Caco-2 (cell line): ENCODE data around the gene SPG11. TPM values are rescaled to one million over a fixed set of nuclear protein-coding genes. Genes with fewer than 3 reads are reported as not detected.
"Not testable (repeated sequence)": the region's sequence is repeated elsewhere in the genome, so short reads cannot be mapped to it uniquely, and the experiment has no call there.

ENCODE experiments used
- BruUV-seq: library from RNA; stranded (reverse); fragments of 400-500 nt; replicated peaks from 2 replicates; lab custom pipeline; 2021; lab: Mats Ljungman, UMichigan
- CTCF ChIA-PET: fragments of 300-600 bp; sonication (Branson Sonifier 250); formaldehyde crosslinking; loops from one replicate; lab custom pipeline; 2022; ENCODE audit warnings: antibody characterized with exemption; lab: Charles Lee
- POLR2A ChIA-PET: fragments of 300-600 bp; sonication (Branson Sonifier 250); formaldehyde crosslinking; loops from one replicate; lab custom pipeline; 2022; ENCODE audit warnings: antibody characterized with exemption; lab: Charles Lee
- DNase-seq, 2 experiments: peaks; one replicate each; pipeline versions ENCODE4 v3.0.0 to v3.0.0-alpha.2; 2020 to 2022
- H3K27me3 ChIP-seq: replicated peaks from 2 replicates; pipeline ENCODE4 v1.6.0; 2011; ENCODE audit warnings: low read length; ENCODE audit not compliant: control insufficient read depth, insufficient read depth
- H3K36me3 ChIP-seq: 2 replicates; pipeline ENCODE4 v1.5.1; 2011; ENCODE audit warnings: low read length; ENCODE audit not compliant: control insufficient read depth, insufficient read depth
- H3K4me1 ChIP-seq: fragments of 250-450 bp; sonication (Bioruptor Pico); 2 replicates; pipeline ENCODE4 v1.5.1; 2020; ENCODE audit warnings: mild to moderate bottlenecking
- H3K4me3 ChIP-seq: 2 replicates; pipeline ENCODE4 v1.5.1; 2011; ENCODE audit warnings: low read depth, mild to moderate bottlenecking, control low read depth, low read length
- H3K9me3 ChIP-seq: fragments of 250-450 bp; sonication (Bioruptor Pico); 2 replicates; pipeline ENCODE4 v1.5.1; 2020; ENCODE audit warnings: mild to moderate bottlenecking, moderate library complexity
- H3K27ac Mint-ChIP-seq: one replicate; pipeline ENCODE4 v1.8.0; 2022; ENCODE audit warnings: mixed read lengths; ENCODE audit not compliant: unreplicated experiment
- H3K27me3 Mint-ChIP-seq: one replicate; pipeline ENCODE4 v1.8.0; 2022; ENCODE audit warnings: mixed read lengths; ENCODE audit not compliant: insufficient read depth, unreplicated experiment
- H3K36me3 Mint-ChIP-seq: one replicate; pipeline ENCODE4 v1.8.0; 2022; ENCODE audit warnings: mild to moderate bottlenecking, mixed read lengths; ENCODE audit not compliant: insufficient read depth, unreplicated experiment
- H3K4me1 Mint-ChIP-seq: one replicate; pipeline ENCODE4 v1.8.0; 2022; ENCODE audit warnings: low read depth, mixed read lengths; ENCODE audit not compliant: unreplicated experiment
- H3K4me3 Mint-ChIP-seq: one replicate; pipeline ENCODE4 v1.8.0; 2022; ENCODE audit warnings: mild to moderate bottlenecking, moderate library complexity, mixed read lengths; ENCODE audit not compliant: unreplicated experiment
- H3K9me3 Mint-ChIP-seq: one replicate; pipeline ENCODE4 v1.8.0; 2022; ENCODE audit warnings: mixed read lengths; ENCODE audit not compliant: unreplicated experiment
- intact Hi-C: fragments of 100-400 bp; cut with micrococcal nuclease; formaldehyde crosslinking; loops from one replicate; pipeline ENCODE4 v1.10.0; 2022; ENCODE audit not compliant: unreplicated experiment
- total RNA-seq: library from RNA; stranded (reverse); gene quantifications from 2 replicates; pipeline ENCODE4 v1.2.3, GENCODE V29; 2022
- TF ChIP-seq, protein P1 (sequence below), 2 experiments: fragments of 200-600 bp in 1 of 2; IDR thresholded peaks; 1 replicate in 1 of 2; 2 replicates in 1 of 2; pipeline versions ENCODE4 v1.5.1 to v1.8.0; 2011 to 2022; ENCODE audit warnings: antibody characterized with exemption in 1 of 2, control low read depth in 1 of 2, inconsistent platforms in 1 of 2, low read depth in 1 of 2, low read length in 1 of 2, mild to moderate bottlenecking in 1 of 2, moderate library complexity in 1 of 2; ENCODE audit not compliant: insufficient read depth in 1 of 2, severe bottlenecking in 1 of 2, unreplicated experiment in 1 of 2

SPG11 gene
- total RNA-seq, 1 experiment from 2014 or later = 43.3 TPM

DNA sequence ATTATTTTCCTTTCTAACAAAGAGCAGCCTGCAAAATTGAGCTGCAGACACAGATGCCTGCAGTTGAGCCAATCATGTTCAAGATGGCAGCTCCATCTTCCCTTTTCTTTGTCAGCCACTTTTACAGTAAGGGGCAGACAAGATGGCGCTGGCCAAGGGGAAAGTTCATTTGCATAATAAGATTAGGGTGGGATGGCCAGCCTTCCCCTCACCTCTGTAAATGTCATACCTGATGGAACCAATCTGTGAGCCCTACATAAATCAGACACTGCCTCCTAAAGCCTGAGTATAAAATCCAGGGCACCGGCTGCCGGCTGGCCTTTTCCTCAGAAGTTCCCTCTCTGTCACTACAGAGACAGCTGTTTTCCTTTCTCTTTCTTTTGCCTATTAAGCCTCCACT is 31.8 kb upstream of the SPG11 start:
- Mint-ChIP-seq H3K4me1 (no peaks in the 10 kb centered on the region), H3K9me3 (no peaks in the 10 kb centered on the region), H3K36me3 (no peaks in the 10 kb centered on the region), H3K4me3 (no peak overlapping the region), H3K27me3 (peaks cover 3% of the 10 kb centered on the region), H3K27ac (no peak overlapping the region)
- no TSS peak for BruUV-seq
- ChIA-PET POLR2A (interaction anchor here (0.7 kb wide), 1 partner anchor 105 kb away, joined by 7 read pairs; no protein-coding TSS in a partner anchor), CTCF (no interaction called here)
- Histone ChIP-seq H3K4me3 (no peak overlapping the region), H3K36me3 (no peaks in the 10 kb centered on the region), H3K4me1 (no peaks in the 10 kb centered on the region), H3K27me3 (no peaks in the 10 kb centered on the region), H3K9me3 (no peaks in the 10 kb centered on the region; the same call in 1 of the 2 replicates)
- intact Hi-C loops = no loop called here
- no peak for DNase-seq
- TF ChIP-seq, protein P1, sequence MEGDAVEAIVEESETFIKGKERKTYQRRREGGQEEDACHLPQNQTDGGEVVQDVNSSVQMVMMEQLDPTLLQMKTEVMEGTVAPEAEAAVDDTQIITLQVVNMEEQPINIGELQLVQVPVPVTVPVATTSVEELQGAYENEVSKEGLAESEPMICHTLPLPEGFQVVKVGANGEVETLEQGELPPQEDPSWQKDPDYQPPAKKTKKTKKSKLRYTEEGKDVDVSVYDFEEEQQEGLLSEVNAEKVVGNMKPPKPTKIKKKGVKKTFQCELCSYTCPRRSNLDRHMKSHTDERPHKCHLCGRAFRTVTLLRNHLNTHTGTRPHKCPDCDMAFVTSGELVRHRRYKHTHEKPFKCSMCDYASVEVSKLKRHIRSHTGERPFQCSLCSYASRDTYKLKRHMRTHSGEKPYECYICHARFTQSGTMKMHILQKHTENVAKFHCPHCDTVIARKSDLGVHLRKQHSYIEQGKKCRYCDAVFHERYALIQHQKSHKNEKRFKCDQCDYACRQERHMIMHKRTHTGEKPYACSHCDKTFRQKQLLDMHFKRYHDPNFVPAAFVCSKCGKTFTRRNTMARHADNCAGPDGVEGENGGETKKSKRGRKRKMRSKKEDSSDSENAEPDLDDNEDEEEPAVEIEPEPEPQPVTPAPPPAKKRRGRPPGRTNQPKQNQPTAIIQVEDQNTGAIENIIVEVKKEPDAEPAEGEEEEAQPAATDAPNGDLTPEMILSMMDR (IDR thresholded peaks at IDR 0.05; ENCODE audit: insufficient read depth in 1 of 2, low read depth in 1 of 2, low read length in 1 of 2, severe bottlenecking in 1 of 2, unreplicated experiment in 1 of 2) = no peak

DNA sequence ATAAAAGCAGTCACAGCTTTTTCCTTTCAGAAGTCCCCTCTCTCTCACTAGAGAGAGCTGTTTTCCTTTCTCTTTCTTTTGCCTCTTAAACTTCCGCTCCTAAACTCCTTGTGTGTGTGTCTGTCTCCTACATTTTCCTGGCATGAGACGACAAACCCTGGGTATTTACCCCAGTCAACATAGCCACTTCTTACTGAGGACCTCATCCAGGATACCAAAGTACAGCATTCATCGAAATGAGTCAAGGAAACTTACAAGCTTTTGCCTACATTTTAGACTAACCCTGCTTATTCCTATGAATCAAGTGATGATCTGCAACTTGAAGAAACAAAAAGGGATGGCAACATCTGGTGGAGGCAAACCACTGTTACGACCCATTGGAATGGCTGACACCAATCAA is 31.0 kb upstream of the SPG11 start:
- intact Hi-C loops = no loop called here
- peaks cover 3% of the 10 kb centered on the region for H3K27me3 Mint-ChIP-seq
- H3K27ac Mint-ChIP-seq = no peak overlapping the region
- H3K4me3 Mint-ChIP-seq = no peak overlapping the region
- ChIA-PET POLR2A (no interaction called here), CTCF (no interaction called here)
- no peaks in the 10 kb centered on the region for H3K4me1 Mint-ChIP-seq
- DNase-seq = no peak
- no peaks in the 10 kb centered on the region for H3K36me3 Mint-ChIP-seq
- H3K36me3 ChIP-seq = no peaks in the 10 kb centered on the region
- no peak overlapping the region for H3K4me3 ChIP-seq
- no peaks in the 10 kb centered on the region for H3K9me3 Mint-ChIP-seq
- no TSS peak for BruUV-seq
- H3K27me3 ChIP-seq = no peaks in the 10 kb centered on the region
- TF ChIP-seq, protein P1 (IDR thresholded peaks at IDR 0.05; ENCODE audit: insufficient read depth in 1 of 2, low read depth in 1 of 2, low read length in 1 of 2, severe bottlenecking in 1 of 2, unreplicated experiment in 1 of 2) = no peak
- no peaks in the 10 kb centered on the region for H3K4me1 ChIP-seq
- no peaks in the 10 kb centered on the region for H3K9me3 ChIP-seq

DNA sequence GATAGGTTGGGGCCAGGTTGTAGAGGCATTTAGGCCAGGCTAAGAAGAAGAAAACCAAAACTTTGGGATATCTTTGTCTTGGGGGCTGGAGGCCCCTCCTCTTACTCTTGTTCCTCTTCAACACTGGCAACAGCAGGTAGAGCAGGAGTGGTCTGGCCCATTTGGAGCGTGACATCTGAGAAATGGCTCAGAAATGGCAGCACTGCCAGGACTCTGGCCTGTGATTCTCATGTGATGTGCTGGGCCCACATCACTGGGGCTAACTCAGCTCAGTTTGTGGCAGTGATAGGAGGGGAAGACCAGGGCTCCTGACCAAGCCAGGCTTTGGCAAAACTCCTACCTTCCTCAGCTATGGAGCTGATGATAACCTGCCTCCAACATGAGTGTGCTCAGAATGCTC is 29.2 kb upstream of the SPG11 start:
- H3K9me3 Mint-ChIP-seq = no peaks in the 10 kb centered on the region
- no peak overlapping the region for H3K4me3 ChIP-seq
- no peak for DNase-seq
- CTCF ChIA-PET = no interaction called here
- no peaks in the 10 kb centered on the region for H3K4me1 ChIP-seq
- no peaks in the 10 kb centered on the region for H3K27me3 ChIP-seq
- H3K4me1 Mint-ChIP-seq = no peaks in the 10 kb centered on the region
- intact Hi-C loops = no loop called here
- H3K9me3 ChIP-seq = no peaks in the 10 kb centered on the region
- peaks cover 3% of the 10 kb centered on the region for H3K27me3 Mint-ChIP-seq
- TF ChIP-seq, protein P1 (IDR thresholded peaks at IDR 0.05; ENCODE audit: insufficient read depth in 1 of 2, low read depth in 1 of 2, low read length in 1 of 2, severe bottlenecking in 1 of 2, unreplicated experiment in 1 of 2) = no peak
- no peak overlapping the region for H3K27ac Mint-ChIP-seq
- no peak overlapping the region for H3K4me3 Mint-ChIP-seq
- H3K36me3 ChIP-seq = no peaks in the 10 kb centered on the region
- BruUV-seq = no TSS peak
- no peaks in the 10 kb centered on the region for H3K36me3 Mint-ChIP-seq
- POLR2A ChIA-PET = interaction anchor here (0.6 kb wide), 1 partner anchor 23 kb away, joined by 5 read pairs; no protein-coding TSS in a partner anchor

DNA sequence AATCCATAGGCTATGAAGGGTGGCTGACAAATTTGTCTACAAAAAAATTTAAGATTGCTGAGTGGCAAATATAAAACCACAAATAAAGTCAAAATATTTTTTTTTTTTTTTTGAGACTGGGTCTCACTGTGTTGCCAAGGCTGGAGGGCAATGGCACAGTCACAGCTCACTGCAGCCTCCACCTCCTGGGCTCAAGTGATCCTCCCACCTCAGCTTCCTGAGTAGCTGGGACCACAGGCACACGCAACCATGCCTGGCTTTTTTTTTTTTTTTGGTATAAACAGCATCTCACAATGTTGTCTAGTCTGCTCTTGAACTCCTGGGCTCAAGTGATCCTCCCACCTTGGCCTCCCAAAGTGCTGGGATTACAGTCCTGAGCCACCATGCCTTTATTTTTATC is 26.8 kb upstream of the SPG11 start:
- H3K36me3 Mint-ChIP-seq, H3K4me3 ChIP-seq, H3K27me3 ChIP-seq, H3K36me3 ChIP-seq, intact Hi-C loops, DNase-seq, H3K4me1 ChIP-seq, H3K27me3 Mint-ChIP-seq, BruUV-seq, H3K4me1 Mint-ChIP-seq, H3K27ac Mint-ChIP-seq, H3K9me3 ChIP-seq, POLR2A ChIA-PET, H3K4me3 Mint-ChIP-seq, CTCF ChIA-PET: not testable (repeated sequence)
- H3K9me3 Mint-ChIP-seq = peaks cover 10% of the 10 kb centered on the region

DNA sequence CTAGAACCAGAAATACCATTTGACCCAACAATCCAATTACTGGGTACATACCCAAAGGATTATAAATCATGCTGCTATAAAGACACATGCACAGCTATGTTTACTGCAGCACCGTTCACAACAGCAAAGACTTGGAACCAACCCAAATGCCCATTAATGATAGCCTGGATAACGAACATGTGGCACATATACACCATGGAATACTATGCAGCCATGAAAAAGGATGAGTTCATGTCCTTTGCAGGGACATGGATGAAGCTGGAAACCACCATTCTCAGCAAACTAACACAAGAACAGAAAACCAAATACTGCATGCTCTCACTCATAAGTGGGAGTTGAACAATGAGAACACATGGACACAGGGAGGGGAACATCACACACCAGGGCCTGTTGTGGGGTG is 25.9 kb upstream of the SPG11 start:
- H3K27me3 ChIP-seq, H3K4me1 ChIP-seq, CTCF ChIA-PET, H3K9me3 ChIP-seq, DNase-seq, H3K27me3 Mint-ChIP-seq, intact Hi-C loops, POLR2A ChIA-PET, H3K4me3 ChIP-seq, H3K27ac Mint-ChIP-seq, H3K36me3 ChIP-seq, H3K4me3 Mint-ChIP-seq, BruUV-seq, H3K4me1 Mint-ChIP-seq, H3K36me3 Mint-ChIP-seq: not testable (repeated sequence)
- peaks cover 14% of the 10 kb centered on the region for H3K9me3 Mint-ChIP-seq
